C4-2B (cell line): ENCODE measurements around the gene NCOR2.

Experiments used
- H3K27ac ChIP-seq: fragments of 450-650 bp; 2 replicates; pipeline ENCODE4 v1.5.1; 2017
- ZFX ChIP-seq: fragments of 450-650 bp; IDR thresholded peaks from 2 replicates; pipeline ENCODE4 v1.6.1; 2017
- TF ChIP-seq, protein P1 (sequence below): fragments of 450-650 bp; conservative IDR thresholded peaks from 2 replicates; pipeline ENCODE4 v1.5.1; 2017; ENCODE audit warnings: mild to moderate bottlenecking

NCOR2 gene

DNA sequence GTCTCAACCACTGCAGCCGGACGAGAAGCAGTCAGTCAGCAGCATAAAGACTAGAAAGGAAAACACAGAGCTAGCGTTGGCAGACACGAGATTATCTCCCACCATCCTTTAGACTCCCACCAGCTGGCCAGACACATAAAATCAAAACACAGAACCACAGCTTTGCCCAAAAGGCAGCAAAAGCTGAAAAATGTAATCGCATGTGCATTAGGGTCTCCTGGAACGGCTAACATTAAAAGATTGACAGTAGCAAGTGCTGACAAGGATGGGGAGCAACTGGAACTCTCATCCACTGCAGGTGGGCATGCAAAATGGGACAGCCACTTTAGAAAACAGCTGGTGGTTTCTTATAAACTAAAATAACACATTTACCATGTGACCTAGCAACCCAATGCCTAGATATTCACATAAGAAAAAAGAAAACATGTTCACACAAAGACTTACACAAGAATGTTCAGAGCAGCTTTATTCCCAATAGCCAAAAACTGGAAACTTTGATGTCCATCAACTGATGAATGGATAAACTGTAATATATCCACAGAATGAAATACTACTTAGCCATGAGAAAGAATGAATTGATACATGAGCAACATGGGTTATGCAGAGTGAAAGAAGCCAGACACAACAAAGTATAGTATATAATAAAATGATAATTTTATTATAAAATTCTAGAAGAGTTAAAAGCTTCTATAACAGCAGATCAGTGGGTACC, 37.7 kb downstream of the NCOR2 start:
- H3K27ac ChIP-seq: no peak overlapping the region
- TF ChIP-seq, protein P1, sequence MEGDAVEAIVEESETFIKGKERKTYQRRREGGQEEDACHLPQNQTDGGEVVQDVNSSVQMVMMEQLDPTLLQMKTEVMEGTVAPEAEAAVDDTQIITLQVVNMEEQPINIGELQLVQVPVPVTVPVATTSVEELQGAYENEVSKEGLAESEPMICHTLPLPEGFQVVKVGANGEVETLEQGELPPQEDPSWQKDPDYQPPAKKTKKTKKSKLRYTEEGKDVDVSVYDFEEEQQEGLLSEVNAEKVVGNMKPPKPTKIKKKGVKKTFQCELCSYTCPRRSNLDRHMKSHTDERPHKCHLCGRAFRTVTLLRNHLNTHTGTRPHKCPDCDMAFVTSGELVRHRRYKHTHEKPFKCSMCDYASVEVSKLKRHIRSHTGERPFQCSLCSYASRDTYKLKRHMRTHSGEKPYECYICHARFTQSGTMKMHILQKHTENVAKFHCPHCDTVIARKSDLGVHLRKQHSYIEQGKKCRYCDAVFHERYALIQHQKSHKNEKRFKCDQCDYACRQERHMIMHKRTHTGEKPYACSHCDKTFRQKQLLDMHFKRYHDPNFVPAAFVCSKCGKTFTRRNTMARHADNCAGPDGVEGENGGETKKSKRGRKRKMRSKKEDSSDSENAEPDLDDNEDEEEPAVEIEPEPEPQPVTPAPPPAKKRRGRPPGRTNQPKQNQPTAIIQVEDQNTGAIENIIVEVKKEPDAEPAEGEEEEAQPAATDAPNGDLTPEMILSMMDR: no peak
- no peak for TF ChIP-seq ZFX

DNA sequence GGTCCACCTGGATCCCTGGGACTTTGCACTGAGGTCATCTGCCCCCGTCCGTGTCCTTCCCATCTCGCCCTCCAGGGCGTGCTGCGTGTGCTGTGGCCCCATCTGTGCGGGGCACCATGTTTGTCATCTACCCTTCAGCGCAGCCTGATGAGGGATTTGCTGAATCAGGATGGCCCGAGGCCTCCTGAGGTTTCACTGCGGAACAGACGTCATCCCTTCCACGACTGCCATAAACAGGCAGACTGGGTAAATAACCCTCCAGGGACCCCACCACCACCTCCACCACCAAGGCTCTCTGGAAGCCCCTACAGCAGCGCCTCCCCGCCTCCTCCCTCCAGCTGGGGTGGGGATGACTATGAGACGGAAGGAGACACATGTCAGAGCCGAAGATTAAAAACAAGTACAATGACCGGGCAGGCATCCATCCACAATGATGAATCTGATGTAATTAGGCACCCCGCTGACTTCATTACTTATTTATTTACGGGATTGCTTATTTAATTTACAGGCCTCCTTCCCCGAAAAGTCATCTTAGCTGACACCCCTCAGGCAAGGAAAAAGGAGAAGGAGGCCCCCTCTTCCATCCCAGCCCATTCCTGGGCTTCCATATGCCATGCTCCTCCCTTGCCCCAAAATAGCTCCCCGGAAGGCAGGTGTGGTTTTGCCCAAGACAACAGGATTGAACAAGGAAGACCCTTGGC, 39.4 kb downstream of the NCOR2 start:
- H3K27ac ChIP-seq: no peak overlapping the region
- TF ChIP-seq, protein P1: no peak
- no peak for TF ChIP-seq ZFX

DNA sequence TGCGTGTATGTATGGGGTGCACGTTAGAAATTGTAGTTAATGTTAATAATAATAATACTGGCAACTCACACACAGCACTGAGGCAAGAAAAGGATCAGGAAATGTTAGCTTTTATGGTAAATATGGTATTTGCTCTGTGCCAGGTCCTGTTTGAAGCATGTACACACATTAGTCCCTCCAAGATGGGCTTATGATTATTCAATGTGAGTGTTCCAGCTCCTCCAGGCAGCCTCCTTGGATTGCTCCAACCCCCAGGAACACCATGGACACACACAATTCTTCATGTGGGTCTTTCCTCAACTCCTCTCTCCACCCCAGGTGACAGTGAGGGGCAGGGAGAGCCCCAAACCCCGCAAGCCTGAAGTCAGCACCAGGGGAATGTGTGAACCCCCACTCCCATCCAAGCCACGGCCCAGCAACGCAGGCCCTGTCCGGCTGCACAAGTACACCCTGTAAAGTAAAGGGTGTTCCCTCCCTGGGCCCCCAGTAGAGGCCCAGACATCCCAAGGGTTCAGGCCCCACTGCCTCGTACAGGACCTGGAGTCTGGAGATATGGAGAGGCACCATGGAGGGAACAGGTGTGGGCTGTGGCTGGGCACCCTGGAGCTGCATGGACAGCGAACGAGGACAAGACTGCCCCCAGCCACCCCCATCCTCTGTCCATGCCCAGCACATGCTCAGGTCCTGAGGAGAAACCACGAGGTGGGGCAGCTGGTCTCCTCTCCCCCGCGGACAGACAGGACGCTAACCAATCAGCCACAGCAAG, 41.3 kb downstream of the NCOR2 start:
- TF ChIP-seq, protein P1: no peak
- TF ChIP-seq ZFX: no peak
- no peak overlapping the region for H3K27ac ChIP-seq

DNA sequence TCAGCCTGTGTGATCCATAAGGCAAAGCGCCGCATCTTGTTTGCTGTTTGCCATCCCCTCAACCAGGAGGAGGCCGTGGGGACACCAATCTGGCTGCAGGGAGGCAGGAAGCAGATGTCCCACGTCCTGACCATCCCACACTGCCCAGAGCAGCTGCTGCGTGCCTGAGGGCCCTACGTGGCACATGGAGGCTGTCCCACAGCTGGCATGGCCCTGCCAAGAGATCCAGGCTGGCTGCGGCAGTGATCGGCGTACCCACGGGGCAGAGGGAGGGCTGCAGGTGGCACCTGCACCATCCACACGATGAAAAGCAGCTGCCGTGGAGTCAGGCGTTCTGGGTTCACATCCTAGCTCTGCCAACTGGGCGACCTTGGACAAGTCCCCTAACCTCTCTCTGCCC, 42.0 kb downstream of the NCOR2 start:
- no peak overlapping the region for H3K27ac ChIP-seq
- no peak for TF ChIP-seq ZFX
- TF ChIP-seq, protein P1: no peak

DNA sequence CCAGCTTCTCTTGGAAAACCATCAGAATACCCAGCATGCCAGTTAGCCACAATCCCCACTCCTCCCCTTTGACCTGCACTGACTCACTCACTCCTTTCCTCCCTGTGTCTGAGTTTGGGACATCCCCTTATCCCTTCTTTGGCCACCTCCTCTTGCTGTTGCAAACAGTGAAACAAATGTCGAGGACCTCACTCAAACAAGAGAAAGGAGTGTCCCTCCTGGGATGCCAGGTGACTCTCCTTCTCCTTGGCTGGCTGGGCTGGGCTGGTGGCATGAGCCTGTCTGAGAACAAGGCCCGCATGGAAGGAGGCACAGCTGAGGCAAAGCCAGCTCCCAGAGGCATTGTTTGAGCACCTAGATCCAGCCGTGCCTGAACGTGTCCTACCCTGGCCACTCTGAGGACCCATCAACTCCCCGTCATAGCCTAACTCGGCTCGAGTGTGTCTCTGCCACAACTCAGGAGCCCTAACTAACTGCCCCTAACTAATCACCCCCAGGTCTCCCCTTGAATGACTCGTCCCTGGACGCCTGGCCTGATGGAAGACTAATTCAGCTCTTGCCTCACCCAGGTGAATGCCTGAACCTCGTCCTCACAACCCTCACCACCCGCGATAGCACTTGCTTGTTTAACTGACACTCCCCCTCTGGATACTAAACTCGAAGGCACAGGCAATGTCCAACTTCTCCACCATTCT, 43.0 kb downstream of the NCOR2 start:
- TF ChIP-seq, protein P1: no peak
- no peak for TF ChIP-seq ZFX
- H3K27ac ChIP-seq: no peak overlapping the region

DNA sequence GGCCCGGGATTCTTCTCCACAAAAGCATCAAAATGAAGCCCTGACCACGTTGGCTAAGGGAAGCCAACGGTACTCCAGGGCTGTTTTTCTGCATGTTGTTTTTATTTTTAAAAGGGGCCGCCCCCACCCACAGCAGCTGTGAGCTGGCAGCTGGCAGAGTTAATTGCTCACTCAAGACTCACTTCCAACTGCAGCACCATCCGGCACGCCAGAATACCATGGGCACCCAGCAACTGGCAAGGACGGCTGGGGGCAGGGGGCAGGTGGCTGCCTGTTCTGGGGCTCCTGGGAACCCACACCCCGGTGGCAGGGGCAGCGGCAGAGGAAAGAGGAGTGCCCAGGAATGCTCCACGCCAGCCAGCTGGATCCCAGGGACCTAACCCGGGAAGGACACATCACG, 44.3 kb downstream of the NCOR2 start:
- TF ChIP-seq ZFX: no peak
- TF ChIP-seq, protein P1: no peak
- H3K27ac ChIP-seq: no peak overlapping the region
